GM12878 (cell line): ENCODE data around the gene COX5A. TPM values are rescaled to one million over a fixed set of nuclear protein-coding genes. Genes with fewer than 3 reads are reported as not detected.
"Not testable (repeated sequence)": the region's sequence is repeated elsewhere in the genome, so short reads cannot be mapped to it uniquely, and the experiment has no call there.

Source experiments
- ATAC-seq: fragments of 200-7000 bp; cut with Tn5 transposase; 3 replicates; pipeline ENCODE4 v1.9.1; 2020; ENCODE audit warnings: mild to moderate bottlenecking, moderate library complexity
- BruUV-seq: library from RNA; stranded (reverse); fragments of 400-500 nt; replicated peaks from 2 replicates; lab custom pipeline; 2021; lab: Mats Ljungman, UMichigan
- CTCF ChIA-PET: fragments of 300-600 bp; sonication (Branson Sonifier 250); formaldehyde crosslinking; extraction: SDS; loops from one replicate; lab custom pipeline; 2021; ENCODE audit warnings: inconsistent platforms; lab: Yijun Ruan, JAX
- POLR2A ChIA-PET: fragments of 350-600 bp; formaldehyde crosslinking; extraction: SDS; loops from one replicate; lab custom pipeline; 2021; ENCODE audit warnings: inconsistent platforms; lab: Charles Lee
- RAD21 ChIA-PET: fragments of 300-600 bp; sonication (Branson Sonifier 250); formaldehyde crosslinking; loops from one replicate; lab custom pipeline; 2023; ENCODE audit warnings: antibody characterized with exemption; ENCODE audit not compliant: unreplicated experiment; lab: Charles Lee
- SMC1A ChIA-PET: fragments of 300-600 bp; sonication (Branson Sonifier 250); formaldehyde crosslinking; loops from one replicate; lab custom pipeline; 2023; ENCODE audit not compliant: unreplicated experiment, uncharacterized antibody; lab: Charles Lee
- DNase-seq: peaks from one replicate; pipeline ENCODE4 v3.0.0-alpha.2; 2011; ENCODE audit warnings: low read depth, low spot score
- FAIRE-seq: peaks from 3 replicates; lab custom pipeline; 2011; peaks lifted over from hg19 to GRCh38; lab: Jason Lieb, UNC
- H2AFZ ChIP-seq: 2 replicates; pipeline ENCODE4 v1.6.0; 2011; ENCODE audit warnings: low read depth, low read length, control low read depth; ENCODE audit not compliant: control insufficient read depth
- H3K27ac ChIP-seq: 2 replicates; pipeline ENCODE4 v1.5.1; 2011; ENCODE audit warnings: control low read depth; ENCODE audit not compliant: control insufficient read depth, insufficient read depth
- H3K27me3 ChIP-seq, 2 experiments: replicated peaks in 1 of 2; 2 replicates each; pipeline versions ENCODE4 v1.6.0 to v1.6.1; 2011; ENCODE audit warnings: low read length in 1 of 2; ENCODE audit not compliant: control insufficient read depth in 2 of 2, insufficient read depth in 2 of 2
- H3K36me3 ChIP-seq, 2 experiments: 2 replicates each; pipeline ENCODE4 v1.5.1; 2011; ENCODE audit warnings: low read length in 1 of 2; ENCODE audit not compliant: control insufficient read depth in 2 of 2, insufficient read depth in 2 of 2
- H3K4me1 ChIP-seq: 2 replicates; pipeline ENCODE4 v1.6.1; 2011; ENCODE audit warnings: mild to moderate bottlenecking, low read length, moderate library complexity, mixed read lengths; ENCODE audit not compliant: control insufficient read depth, insufficient read depth
- H3K4me2 ChIP-seq: 2 replicates; pipeline ENCODE4 v1.6.0; 2011; ENCODE audit warnings: control low read depth; ENCODE audit not compliant: control insufficient read depth, insufficient read depth
- H3K4me3 ChIP-seq: fragments of 200-600 bp; sonication (generic); 2 replicates; pipeline ENCODE4 v1.5.1; 2016
- H3K79me2 ChIP-seq: 2 replicates; pipeline ENCODE4 v1.6.0; 2011; ENCODE audit warnings: low read length; ENCODE audit not compliant: control insufficient read depth, insufficient read depth
- H3K9ac ChIP-seq: 2 replicates; pipeline ENCODE4 v1.8.0; 2011; ENCODE audit warnings: low read length, control low read depth, mixed read lengths; ENCODE audit not compliant: control insufficient read depth, insufficient read depth
- H3K9me3 ChIP-seq: replicated peaks from 3 replicates; pipeline ENCODE4 v1.5.1; 2011; ENCODE audit warnings: mild to moderate bottlenecking, low read length; ENCODE audit not compliant: control insufficient read depth, insufficient read depth
- H4K20me1 ChIP-seq: 2 replicates; pipeline ENCODE4 v1.6.0; 2011; ENCODE audit not compliant: control insufficient read depth, insufficient read depth
- EP300 ChIP-seq, 2 experiments: fragments of 150-350 bp in 1 of 2; IDR thresholded peaks; 2 replicates each; pipeline ENCODE4 v1.6.1; 2011 to 2012; ENCODE audit warnings: low read depth in 2 of 2, low read length in 2 of 2, borderline replicate concordance in 1 of 2, improper control_type of control experiment in 1 of 2, inconsistent platforms in 1 of 2; ENCODE audit not compliant: control insufficient read depth in 1 of 2
- PAX5 ChIP-seq: IDR thresholded peaks from 2 replicates; pipeline ENCODE4 v1.6.1; 2011; ENCODE audit warnings: low read depth, low read length, borderline replicate concordance
- RAD51 ChIP-seq: fragments of 450-650 bp; IDR thresholded peaks from 2 replicates; pipeline ENCODE4 v1.6.1; 2016; ENCODE audit warnings: moderate library complexity, mild to moderate bottlenecking, inconsistent platforms
- ZBTB40 ChIP-seq: fragments of 450-650 bp; IDR thresholded peaks from 2 replicates; pipeline ENCODE4 v1.6.1; 2016; ENCODE audit warnings: mild to moderate bottlenecking, moderate library complexity, borderline replicate concordance
- WGBS: methylation state at CpG from one replicate; pipeline ENCODE4 v1.1.6; 2016; ENCODE audit warnings: low lambda C conversion rate; ENCODE audit not compliant: insufficient replicate concordance, insufficient coverage; ENCODE audit errors: missing lambda C conversion rate; 5-methylcytosine and 5-hydroxymethylcytosine counted together
- in situ Hi-C: fragments of 300-500 bp; cut with MboI; formaldehyde crosslinking; loops from 9 replicates; pipeline ENCODE4 v1.14.3; 2018; ENCODE audit warnings: mixed read lengths
- intact Hi-C: fragments of 100-400 bp; cut with micrococcal nuclease; formaldehyde crosslinking; loops from one replicate; pipeline ENCODE4 v1.14.2; 2022; ENCODE audit not compliant: unreplicated experiment
- polyA plus RNA-seq, 11 experiments: library from polyadenylated mRNA; depleted of rRNA in 4 of 11; unstranded in 6 of 11; stranded (reverse) in 5 of 11; fragments of >200 nt; fragmentation: Nextera tagmentation in 4 of 11; fragmentation: Illumina TruSeq in 1 of 11; extraction: Ambion mirVana in 4 of 11; extraction: Trizol in 1 of 11; gene quantifications; 1 replicate in 1 of 11; 2 replicates in 10 of 11; pipeline versions ENCODE4 v1.2.1 to v1.2.3, GENCODE V29; 2011 to 2016; ENCODE audit warnings: inconsistent platforms in 2 of 11, missing spikeins in 2 of 11, low read depth in 1 of 11
- total RNA-seq, 4 experiments: library from RNA; depleted of rRNA in 3 of 4; stranded (reverse); fragments of >200 nt in 3 of 4; fragmentation: Illumina TruSeq in 1 of 4; extraction: Trizol in 1 of 4; gene quantifications; 2 replicates each; pipeline versions ENCODE4 v1.2.1 to v1.2.3, GENCODE V29; 2013 to 2021

COX5A gene
- total and polyA plus RNA-seq, 10 of the 15 experiments (the other 5 are each of a cell fraction or from before 2014, with no cell fraction given): 84.5 to 1,218 (median 392) TPM

- H4K20me1 ChIP-seq: no peaks in the 10 kb centered on the region
- peaks cover 35% of the 10 kb centered on the region for H3K4me1 ChIP-seq
- 50% methylated on average over 4 of the region's 4 CpGs for WGBS
- POLR2A ChIA-PET: interaction anchor here (0.7 to 1.9 kb wide), 5 partner anchors 10 to 27 kb away, joined by 3 to 6 read pairs (median 3); partner anchors contain the start of gene SCAMP2
- intact Hi-C loops (no loop called here), in situ Hi-C loops (no loop called here)
- H3K4me2 ChIP-seq: 0 out of 2 replicates have a peak overlapping the region, but pooled peaks have one; percentile 85
- no peaks in the 10 kb centered on the region for H3K9me3 ChIP-seq
- H3K27ac ChIP-seq: no peak overlapping the region
- FAIRE-seq (no peak), ATAC-seq (no peak), DNase-seq (no peak)
- no peak overlapping the region for H3K4me3 ChIP-seq
- no peaks in the 10 kb centered on the region for H3K27me3 ChIP-seq
- SMC1A ChIA-PET: interaction anchor here (0.9 to 1.9 kb wide), 5 partner anchors 15 to 117 kb away, joined by 3 to 6 read pairs (median 5); partner anchors contain the start of gene FAM219B
- RAD21 ChIA-PET: interaction anchor here (1.1 to 1.2 kb wide), 2 partner anchors 13 to 118 kb away, joined by 3 to 4 read pairs; no protein-coding TSS in a partner anchor
- no TSS peak for BruUV-seq
- TF ChIP-seq EP300 (IDR thresholded peaks at IDR 0.05; ENCODE audit: borderline replicate concordance in 1 of 2, control insufficient read depth in 1 of 2, low read depth in 2 of 2, low read length in 2 of 2) (no peak), ZBTB40 (no peak), RAD51 (no peak), PAX5 (no peak)
- peaks cover 0 to 6% of the 10 kb centered on the region in 2 experiments; a peak in 2 of 4 replicates for H3K36me3 ChIP-seq
- peaks cover 12% of the 10 kb centered on the region for H3K79me2 ChIP-seq
- CTCF ChIA-PET: interaction anchor here (0.8 to 4.5 kb wide), 3 partner anchors 12 to 117 kb away, joined by 3 to 37 read pairs (median 3); no protein-coding TSS in a partner anchor
- H2AFZ ChIP-seq: no peak overlapping the region
- no peak overlapping the region for H3K9ac ChIP-seq
Observed at GRCh38 chr15:74888716-74889115, 49.2 kb downstream of the COX5A start.

- FAIRE-seq, H4K20me1 ChIP-seq, H3K36me3 ChIP-seq, H3K27me3 ChIP-seq, ATAC-seq, H3K4me3 ChIP-seq, intact Hi-C loops, in situ Hi-C loops, H3K27ac ChIP-seq, H3K4me2 ChIP-seq, DNase-seq, H2AFZ ChIP-seq, BruUV-seq, H3K9ac ChIP-seq, H3K9me3 ChIP-seq: not testable (repeated sequence)
- Histone ChIP-seq H3K4me1 (peaks cover 27% of the 10 kb centered on the region), H3K79me2 (peaks cover 12% of the 10 kb centered on the region)
- SMC1A ChIA-PET: interaction anchor here (0.8 to 1.3 kb wide), 4 partner anchors 14 to 30 kb away, joined by 3 read pairs; no protein-coding TSS in a partner anchor
- POLR2A ChIA-PET: interaction anchor here (0.7 to 1.2 kb wide), 3 partner anchors 17 to 75 kb away, joined by 3 read pairs; partner anchors contain the start of gene LMAN1L
- RAD21 ChIA-PET: interaction anchor here (1.1 kb wide), 1 partner anchor 117 kb away, joined by 4 read pairs; no protein-coding TSS in a partner anchor
- WGBS: 87% methylated on average over 7 of the region's 10 CpGs
- CTCF ChIA-PET: interaction anchor here (0.8 to 7.5 kb wide), 4 partner anchors 13 to 116 kb away, joined by 3 to 75 read pairs (median 20); no protein-coding TSS in a partner anchor
Observed at GRCh38 chr15:74887537-74888193, 50.2 kb downstream of the COX5A start.
